MCF 10A (cell line): Measurements from ENCODE around the gene SELP. TPM values are rescaled to one million over a fixed set of nuclear protein-coding genes. Genes with fewer than 3 reads are reported as not detected.

Experiments used
- BruUV-seq: library from RNA; stranded (reverse); fragments of 400-500 nt; replicated peaks from 2 replicates; lab custom pipeline; 2021; lab: Mats Ljungman, UMichigan
- CTCF ChIA-PET: fragments of 300-600 bp; sonication (Branson Sonifier 250); formaldehyde crosslinking; extraction: SDS; loops from one replicate; lab custom pipeline; 2021; ENCODE audit warnings: antibody characterized with exemption, inconsistent platforms; lab: Yijun Ruan, JAX
- POLR2A ChIA-PET: fragments of 300-600, 350-650 bp; sonication (Branson Sonifier 250); formaldehyde crosslinking; extraction: SDS; loops from one replicate; lab custom pipeline; 2020; ENCODE audit warnings: antibody characterized with exemption, inconsistent platforms; lab: Yijun Ruan, JAX
- DNase-seq: peaks from one replicate; pipeline ENCODE4 v3.0.0-alpha.2; 2018; ENCODE audit not compliant: unreplicated experiment
- H3K27ac Mint-ChIP-seq: one replicate; pipeline ENCODE4 v1.8.0; 2022; ENCODE audit warnings: mild to moderate bottlenecking, low read depth, mixed read lengths; ENCODE audit not compliant: unreplicated experiment
- H3K27me3 Mint-ChIP-seq: one replicate; pipeline ENCODE4 v1.8.0; 2022; ENCODE audit warnings: mixed read lengths; ENCODE audit not compliant: insufficient read depth, unreplicated experiment
- H3K36me3 Mint-ChIP-seq: one replicate; pipeline ENCODE4 v1.8.0; 2022; ENCODE audit warnings: mild to moderate bottlenecking, moderate library complexity, mixed read lengths; ENCODE audit not compliant: insufficient read depth, unreplicated experiment
- H3K4me1 Mint-ChIP-seq: one replicate; pipeline ENCODE4 v1.8.0; 2022; ENCODE audit warnings: mixed read lengths; ENCODE audit not compliant: insufficient read depth, unreplicated experiment
- H3K4me3 Mint-ChIP-seq: one replicate; pipeline ENCODE4 v1.8.0; 2022; ENCODE audit warnings: mild to moderate bottlenecking, moderate library complexity, mixed read lengths; ENCODE audit not compliant: unreplicated experiment
- H3K9me3 Mint-ChIP-seq: one replicate; pipeline ENCODE4 v1.8.0; 2022; ENCODE audit warnings: mixed read lengths; ENCODE audit not compliant: unreplicated experiment
- CTCF ChIP-seq: fragments of 200-600 bp; IDR thresholded peaks from one replicate; pipeline ENCODE4 v1.8.0; 2022; ENCODE audit warnings: antibody characterized with exemption, mild to moderate bottlenecking; ENCODE audit not compliant: unreplicated experiment
- intact Hi-C: fragments of 100-400 bp; cut with micrococcal nuclease; formaldehyde crosslinking; loops from 2 replicates; pipeline ENCODE4 v1.14.1; 2022
- total RNA-seq: library from RNA; stranded (reverse); gene quantifications from 2 replicates; pipeline ENCODE4 v1.2.3, GENCODE V29; 2022

SELP gene
- total RNA-seq, 1 experiment from 2014 or later: not detected

GRCh38 chr1:169595764-169596711 lies 33.9 kb downstream of the SELP start:
- ChIA-PET POLR2A (interaction anchor here (1.0 kb wide), 1 partner anchor 11 kb away, joined by 3 read pairs; no protein-coding TSS in a partner anchor), CTCF (interaction anchor here (0.6 to 3.3 kb wide), 12 partner anchors 10 to 213 kb away, joined by 3 to 30 read pairs (median 3); partner anchors contain the start of gene F5)
- Mint-ChIP-seq H3K4me1 (no peaks in the 10 kb centered on the region), H3K36me3 (no peaks in the 10 kb centered on the region), H3K27me3 (peaks cover 73% of the 10 kb centered on the region), H3K27ac (no peak overlapping the region), H3K9me3 (no peaks in the 10 kb centered on the region), H3K4me3 (no peak overlapping the region)
- no peak for TF ChIP-seq CTCF
- peak; percentile 60 for DNase-seq
- BruUV-seq: no TSS peak
- intact Hi-C loops: no loop called here

- DNase-seq: no peak
- peaks cover 76% of the 10 kb centered on the region for H3K27me3 Mint-ChIP-seq
- H3K4me1 Mint-ChIP-seq: no peaks in the 10 kb centered on the region
- intact Hi-C loops: no loop called here
- CTCF ChIA-PET: interaction anchor here (3.3 kb wide), 1 partner anchor 8 kb away, joined by 30 read pairs; the partner anchor contains the start of gene F5
- BruUV-seq: no TSS peak
- H3K9me3 Mint-ChIP-seq: no peaks in the 10 kb centered on the region
- POLR2A ChIA-PET: no interaction called here
- H3K27ac Mint-ChIP-seq: no peak overlapping the region
- H3K4me3 Mint-ChIP-seq: no peak overlapping the region
- no peaks in the 10 kb centered on the region for H3K36me3 Mint-ChIP-seq
- TF ChIP-seq CTCF: no peak
Observed at GRCh38 chr1:169594391-169594790, 35.5 kb downstream of the SELP start.

DNA sequence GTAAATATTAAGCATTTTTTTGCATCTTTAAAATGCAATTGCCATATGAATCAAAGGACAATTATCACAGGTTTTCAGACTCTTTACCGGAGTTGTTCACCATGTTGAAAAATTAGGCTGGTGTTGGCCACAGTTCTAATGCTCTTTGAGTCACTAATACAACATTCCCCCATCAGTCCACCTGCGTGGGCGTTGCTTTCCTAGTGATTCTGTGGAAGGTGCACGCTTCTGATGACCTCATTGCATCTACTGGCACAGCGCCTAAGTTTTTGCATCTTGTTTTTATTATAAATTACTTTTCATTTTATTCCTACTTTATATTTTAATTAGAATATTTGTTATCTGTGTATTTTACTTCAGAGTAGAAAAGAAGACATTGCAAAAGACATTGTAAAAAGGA lies 39.0 kb downstream of the SELP start:
- peaks cover 52% of the 10 kb centered on the region for H3K27me3 Mint-ChIP-seq
- POLR2A ChIA-PET: no interaction called here

More for the DNA sequence above, 39.0 kb downstream of the SELP start:
- DNase-seq: peak; percentile 79
- H3K27ac Mint-ChIP-seq: no peak overlapping the region
- intact Hi-C loops: no loop called here
- no TSS peak for BruUV-seq
- no peak for TF ChIP-seq CTCF
- H3K4me1 Mint-ChIP-seq: no peaks in the 10 kb centered on the region
- H3K36me3 Mint-ChIP-seq: no peaks in the 10 kb centered on the region
- H3K9me3 Mint-ChIP-seq: no peaks in the 10 kb centered on the region
- CTCF ChIA-PET: no interaction called here
- no peak overlapping the region for H3K4me3 Mint-ChIP-seq
